ENCODE data around the gene CARD11.
"Not testable (repeated sequence)": the region's sequence is repeated elsewhere in the genome, so short reads cannot be mapped to it uniquely, and the experiment has no call there.

CARD11 gene

DNA sequence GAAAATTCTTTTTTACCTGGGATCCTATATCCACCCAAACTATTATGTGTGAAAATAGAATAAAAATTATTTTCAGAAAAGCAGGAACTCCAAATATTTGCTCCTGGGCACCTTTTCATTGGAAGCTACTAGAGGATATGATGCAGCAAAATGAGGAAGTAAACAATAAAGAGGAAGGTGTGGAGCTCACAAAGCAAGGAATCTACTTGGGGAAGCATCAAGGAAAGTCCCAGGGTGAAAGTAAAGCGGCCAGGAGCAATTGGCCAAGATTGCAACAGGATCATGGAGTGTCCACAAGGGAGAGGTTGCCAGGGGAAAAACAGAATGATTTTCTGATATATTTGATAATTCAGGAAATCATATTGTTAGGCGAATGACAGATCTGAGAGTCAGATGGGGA, 80.8 kb downstream of the CARD11 start:
- no peak for DNase-seq (ENCODE audit: low spot score)

DNA sequence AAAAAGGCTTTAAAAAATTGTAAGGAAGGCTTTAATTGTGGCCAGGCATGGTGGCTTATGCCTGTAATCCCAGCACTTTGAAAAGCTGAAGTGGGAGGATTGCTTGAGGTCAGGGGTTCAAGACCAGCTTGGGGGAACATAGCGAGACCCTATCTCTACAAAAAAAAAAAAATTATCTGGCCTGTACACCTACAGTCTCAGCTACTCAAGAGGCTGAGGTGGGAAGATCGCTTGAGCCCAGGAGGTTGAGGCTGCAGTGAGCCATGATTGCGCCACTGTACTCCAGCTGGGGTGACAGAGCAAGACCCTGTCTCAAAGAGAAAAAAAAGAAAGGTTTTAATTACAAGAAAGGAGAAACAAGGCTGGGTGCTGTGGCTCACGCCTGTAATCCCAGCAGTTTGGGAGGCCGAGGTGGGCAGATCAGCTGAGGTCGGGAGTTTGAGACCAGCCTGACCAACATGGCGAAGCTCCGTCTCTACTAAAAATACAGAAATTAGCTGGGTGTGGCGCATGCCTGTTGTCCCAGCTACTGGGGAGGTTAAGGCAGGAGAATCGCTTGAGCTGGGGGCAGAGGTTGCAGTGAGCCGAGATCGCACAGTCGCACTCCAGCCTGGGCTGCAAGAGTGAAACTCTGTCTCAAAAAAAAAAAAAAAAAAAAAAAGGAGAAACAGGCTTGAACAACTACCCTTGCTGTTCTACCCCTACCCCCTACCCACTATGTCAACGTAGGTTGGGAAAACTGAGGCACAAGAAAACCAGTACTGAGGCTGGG, 83.7 kb downstream of the CARD11 start:
- no peak for DNase-seq (ENCODE audit: low spot score)

DNA sequence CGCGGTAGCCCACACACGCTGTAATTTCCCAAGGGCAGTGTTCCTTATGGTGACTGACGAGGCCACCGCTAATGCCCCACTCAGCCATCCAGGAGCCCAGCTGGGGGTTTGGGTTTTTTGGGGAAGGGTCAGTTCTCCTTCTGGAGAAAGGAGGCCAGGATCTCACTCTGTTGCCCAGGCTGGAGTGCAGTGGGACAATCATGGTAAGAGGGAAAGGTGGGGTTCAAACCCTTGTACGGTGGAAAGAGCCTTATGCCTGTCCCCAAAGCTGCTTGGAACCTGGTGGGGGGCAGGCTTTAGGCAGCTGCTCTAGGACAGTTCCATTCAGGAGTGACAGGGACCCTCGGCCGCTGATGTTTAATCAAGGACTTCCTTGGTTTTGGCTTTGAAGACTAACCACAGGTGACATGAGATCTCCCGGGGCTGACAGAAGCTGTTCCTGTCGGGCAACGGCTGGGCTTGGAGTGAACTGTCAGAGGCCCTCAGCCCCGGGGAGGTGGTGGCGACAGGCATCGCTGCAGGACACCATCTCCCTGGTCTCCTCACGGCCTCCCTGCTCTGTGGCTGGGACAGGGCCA, 84.5 kb downstream of the CARD11 start:
- DNase-seq (ENCODE audit: low spot score): no peak

DNA sequence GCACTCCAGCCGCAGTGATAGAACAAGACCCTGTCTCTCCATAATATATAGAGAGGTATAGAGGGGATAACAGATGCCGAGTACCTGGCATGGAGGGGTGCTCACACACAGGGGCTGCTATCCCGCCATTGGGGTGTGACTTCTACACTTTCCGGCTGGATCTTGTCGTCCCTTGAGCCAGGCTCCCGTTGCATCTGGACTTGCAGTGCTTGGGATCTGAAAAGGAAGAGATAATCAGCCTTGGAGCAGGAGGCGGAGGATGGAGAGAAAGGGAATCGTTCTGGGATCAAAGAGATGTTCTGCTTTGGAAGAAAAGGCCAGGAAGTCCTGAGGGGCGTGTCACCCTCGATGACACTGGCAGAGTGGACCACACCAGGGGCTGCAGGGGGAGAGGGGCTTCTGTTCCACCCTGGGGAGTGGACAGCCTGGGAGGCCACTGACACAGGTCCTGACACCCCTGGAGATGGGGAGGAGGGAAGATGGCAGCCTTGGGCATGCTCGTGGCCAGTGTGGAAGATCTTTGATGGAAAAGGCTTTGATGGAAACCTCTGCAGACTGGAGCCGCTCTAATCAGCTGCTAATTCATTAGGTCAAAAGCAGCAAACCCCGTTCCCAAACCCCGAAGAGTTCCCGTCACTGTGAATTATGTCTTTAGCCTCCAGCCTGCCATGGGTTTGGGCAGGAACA, 85.1 kb downstream of the CARD11 start:
- no peak for DNase-seq (ENCODE audit: low spot score)

DNA sequence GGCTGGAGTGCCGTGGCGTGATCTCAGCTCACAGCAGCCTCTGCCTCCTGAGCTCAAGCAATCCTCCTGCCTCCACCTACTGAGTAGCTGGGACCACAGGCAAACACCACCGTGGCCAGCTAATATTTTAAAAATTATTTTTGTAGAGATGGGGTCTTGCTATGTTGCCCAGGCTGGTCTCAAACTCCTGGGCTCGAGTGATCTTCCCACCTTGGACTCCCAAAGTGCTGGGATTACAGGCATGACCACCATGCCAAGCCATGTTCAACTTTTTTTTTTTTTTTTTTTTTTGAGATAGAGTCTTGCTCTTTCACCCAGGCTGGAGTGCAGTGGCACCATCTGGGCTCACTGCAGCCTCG, 86.3 kb downstream of the CARD11 start:
- not testable (repeated sequence) for DNase-seq (ENCODE audit: low spot score)

DNA sequence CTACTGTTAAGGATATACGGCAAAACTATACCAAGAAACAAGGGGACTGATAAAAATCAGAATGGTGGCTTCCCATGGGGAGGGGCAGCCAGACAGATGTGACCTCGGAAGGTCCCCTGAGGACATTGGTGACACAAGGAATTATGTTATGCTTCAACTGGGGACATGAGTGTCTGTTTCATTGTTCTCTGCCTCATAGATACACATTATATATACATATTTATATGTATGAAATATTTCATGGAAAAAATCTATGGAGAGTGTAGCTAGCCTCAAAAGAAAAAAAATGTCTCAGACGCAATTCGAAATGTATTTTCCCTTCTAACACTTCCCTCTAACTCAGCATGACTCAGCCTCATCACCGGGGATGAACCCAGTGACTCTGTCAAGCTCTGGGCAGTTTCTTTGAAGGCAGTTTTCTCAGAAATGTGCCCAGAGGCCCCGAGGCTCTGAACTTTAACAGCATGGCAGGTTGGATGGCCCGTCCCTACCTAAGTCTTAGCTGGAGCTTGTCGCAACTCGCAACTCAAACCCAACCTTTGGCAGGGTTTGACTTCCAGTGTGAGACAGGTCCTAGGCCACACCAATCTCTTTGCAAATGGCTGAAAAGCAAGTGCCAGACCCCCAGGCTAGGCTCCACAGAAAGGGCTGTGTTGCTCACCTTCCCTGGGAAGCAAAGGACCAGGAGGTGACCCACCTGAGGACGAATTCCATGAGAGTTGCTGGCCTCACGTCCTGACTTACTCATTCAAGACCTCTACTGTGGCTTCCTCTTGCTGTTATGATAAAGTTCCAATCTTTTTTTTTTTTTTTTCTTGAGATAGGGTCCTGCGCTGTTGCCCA, 86.9 kb downstream of the CARD11 start:
- DNase-seq (ENCODE audit: low spot score): no peak

DNA sequence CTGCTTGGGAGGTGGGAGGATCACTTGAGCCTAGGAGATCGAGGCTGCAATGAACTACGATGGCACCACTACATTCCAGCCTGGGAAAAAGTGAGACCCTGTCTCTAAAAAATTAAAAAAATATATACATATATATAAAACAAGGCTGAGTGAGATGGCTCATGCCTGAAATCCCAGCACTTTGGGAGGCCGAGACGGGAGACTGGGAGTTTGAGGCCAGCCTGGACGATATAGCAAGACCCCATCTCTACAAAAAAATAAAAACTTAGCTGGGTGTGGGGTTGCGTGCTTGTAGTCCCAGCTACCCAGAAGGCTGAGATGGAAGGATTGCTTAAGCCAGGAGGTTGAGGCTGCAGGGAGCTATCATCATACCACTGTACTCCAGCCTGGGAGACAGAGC, 87.6 kb downstream of the CARD11 start:
- no peak for DNase-seq (ENCODE audit: low spot score)

DNA sequence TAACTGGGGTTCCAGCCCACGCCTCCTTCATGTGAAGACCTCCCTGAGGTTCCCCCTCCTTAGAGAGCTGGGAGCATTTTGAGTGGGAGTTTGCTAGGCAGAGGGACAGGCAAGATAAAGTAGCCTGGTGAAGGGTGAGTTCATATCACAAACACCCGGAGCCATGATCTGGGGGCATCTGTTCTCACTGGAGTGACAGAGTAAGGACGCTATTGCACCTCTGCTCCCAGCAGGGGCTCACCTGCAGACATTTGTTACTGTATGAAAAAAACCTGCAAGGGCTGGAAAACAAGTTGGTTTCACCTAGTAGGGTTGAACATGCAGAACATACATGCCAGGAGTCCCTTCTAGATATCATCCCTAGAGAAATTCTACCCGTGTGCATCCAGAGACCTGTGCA, 88.4 kb downstream of the CARD11 start:
- no peak for DNase-seq (ENCODE audit: low spot score)

DNA sequence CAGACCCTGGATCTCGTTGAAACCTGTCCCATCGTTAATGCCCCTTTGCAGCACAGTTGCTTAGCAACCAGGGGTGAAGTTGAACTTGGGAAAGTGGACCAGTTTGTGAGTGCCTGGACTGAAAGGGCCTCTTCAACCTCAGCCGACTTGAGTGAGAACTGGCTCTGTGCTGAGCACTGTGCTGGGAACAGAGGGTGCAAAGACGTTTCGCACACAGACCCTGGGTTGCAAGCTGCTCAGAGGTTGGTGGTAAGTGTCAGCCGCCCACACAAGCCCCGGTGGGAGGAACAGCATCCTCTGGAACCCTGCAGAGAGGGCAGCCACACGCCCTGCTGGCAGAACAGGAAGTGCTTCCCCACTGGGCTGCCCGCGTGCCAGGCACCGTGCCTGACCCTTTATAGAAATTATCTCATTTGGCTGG, 89.2 kb downstream of the CARD11 start:
- DNase-seq (ENCODE audit: low spot score): no peak

DNA sequence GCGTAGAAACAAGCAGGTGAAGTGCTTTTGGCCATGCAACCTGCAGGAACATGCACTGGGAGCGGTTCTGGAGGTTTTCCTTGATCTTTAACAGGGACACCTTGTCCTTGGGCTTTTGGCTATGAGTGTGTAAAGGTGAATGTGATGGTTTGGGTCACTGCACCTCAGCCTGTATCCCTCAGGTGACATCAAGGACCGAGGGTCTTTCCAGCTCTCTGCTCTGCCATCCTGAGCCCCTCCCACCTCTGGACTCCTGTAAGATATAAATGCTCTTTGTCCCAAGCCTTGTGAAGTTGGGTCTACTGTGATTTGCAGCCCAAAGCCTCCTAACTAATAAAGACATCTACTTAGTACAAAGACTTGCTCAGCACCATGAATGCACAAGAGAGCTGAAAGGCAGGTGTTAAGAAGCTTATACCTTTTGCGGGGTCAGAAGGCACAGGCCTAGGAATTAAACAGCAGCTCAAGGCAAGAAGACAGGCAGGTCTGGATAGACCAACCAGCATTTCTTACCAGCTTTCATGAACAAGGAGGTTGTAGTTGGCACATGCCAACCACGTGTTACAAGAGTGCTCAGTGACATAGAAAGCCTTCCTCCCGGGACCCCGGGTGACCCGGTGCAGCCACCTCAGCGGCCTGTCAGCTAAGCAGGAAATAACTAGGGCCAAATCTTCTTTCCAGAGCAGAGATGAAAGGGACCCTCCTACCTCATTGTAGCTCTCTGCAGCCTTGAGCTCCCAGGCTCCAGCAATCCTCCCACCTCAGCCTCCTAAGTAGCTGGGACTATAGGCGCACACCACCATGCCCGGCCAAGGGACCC, 89.9 kb downstream of the CARD11 start:
- no peak for DNase-seq (ENCODE audit: low spot score)

DNA sequence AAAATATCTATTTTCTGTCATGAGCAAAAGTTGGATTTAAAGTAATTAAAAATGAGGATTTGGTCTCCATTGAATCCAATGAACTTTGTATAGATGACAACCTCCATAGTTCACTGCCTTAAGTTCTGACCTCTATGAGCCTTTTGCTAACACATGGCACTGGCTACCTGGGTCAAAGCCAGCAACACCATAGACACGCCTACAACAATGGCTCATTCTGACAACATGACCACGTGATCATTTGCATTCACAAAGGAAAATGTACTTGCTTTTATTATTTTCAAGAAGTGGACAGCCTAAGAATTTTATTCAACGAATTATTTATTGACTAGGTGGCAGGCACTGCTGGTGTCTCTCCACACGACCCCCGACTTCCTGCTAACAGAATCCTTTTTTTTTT, 90.6 kb downstream of the CARD11 start:
- DNase-seq (ENCODE audit: low spot score): no peak

DNA sequence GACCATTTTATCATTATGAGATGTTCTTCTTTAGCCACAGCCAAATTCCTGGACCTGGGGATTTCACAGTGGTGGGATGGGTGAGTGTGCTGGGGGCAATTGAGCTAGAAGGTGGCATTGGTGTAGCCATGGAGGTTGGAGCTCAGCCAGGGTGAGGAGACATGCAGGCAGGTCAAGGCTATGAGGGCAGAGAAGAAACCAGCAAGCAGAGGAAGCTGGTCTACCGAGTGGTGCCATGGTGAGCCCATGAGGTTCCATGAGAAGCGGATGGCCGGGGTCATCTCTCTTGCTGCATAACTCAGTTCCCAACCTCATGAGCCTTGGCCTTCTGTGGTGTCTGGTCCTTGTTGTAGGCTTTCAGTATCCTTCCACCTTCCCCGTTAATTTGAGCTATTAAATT, 91.4 kb downstream of the CARD11 start:
- no peak for DNase-seq (ENCODE audit: low spot score)

DNA sequence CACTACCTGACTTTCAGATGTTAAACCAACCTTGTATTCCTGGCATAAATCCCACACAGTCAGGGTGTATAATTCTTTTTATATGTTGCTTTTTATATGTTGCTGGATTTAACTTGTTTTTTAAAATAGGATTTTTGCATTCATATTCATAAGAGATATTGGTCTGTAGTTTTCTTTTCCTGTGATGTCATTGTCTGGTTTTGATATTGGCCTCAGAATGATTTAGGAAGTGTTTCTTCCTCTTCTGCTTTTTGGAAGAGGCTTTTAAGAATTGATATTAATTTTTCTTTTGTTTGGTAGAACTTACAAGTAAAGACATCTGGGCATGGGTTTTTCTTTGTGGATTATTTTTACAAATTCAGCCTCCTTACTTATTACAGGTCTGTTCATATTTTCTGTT, 93.1 kb downstream of the CARD11 start:
- no peak for DNase-seq (ENCODE audit: low spot score)

DNA sequence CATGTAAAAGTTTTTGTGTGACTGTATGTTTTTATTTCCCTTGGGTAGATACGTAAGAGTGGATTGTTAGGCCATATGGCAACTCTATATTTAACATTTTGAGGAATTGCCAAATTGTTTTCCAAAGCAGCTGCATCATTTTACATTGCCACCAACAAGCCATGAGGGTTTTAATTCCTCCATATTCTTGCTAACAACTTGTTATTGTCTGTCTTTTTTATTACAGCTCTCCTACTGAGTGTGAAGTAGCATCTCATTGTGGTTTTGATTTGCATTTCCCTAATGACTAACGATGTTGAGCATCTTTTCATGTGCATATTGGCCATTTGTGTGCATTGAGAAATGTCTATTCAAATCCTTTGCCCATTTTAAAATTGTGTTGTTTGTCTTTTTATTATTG, 94.9 kb downstream of the CARD11 start:
- DNase-seq (ENCODE audit: low spot score): no peak

DNA sequence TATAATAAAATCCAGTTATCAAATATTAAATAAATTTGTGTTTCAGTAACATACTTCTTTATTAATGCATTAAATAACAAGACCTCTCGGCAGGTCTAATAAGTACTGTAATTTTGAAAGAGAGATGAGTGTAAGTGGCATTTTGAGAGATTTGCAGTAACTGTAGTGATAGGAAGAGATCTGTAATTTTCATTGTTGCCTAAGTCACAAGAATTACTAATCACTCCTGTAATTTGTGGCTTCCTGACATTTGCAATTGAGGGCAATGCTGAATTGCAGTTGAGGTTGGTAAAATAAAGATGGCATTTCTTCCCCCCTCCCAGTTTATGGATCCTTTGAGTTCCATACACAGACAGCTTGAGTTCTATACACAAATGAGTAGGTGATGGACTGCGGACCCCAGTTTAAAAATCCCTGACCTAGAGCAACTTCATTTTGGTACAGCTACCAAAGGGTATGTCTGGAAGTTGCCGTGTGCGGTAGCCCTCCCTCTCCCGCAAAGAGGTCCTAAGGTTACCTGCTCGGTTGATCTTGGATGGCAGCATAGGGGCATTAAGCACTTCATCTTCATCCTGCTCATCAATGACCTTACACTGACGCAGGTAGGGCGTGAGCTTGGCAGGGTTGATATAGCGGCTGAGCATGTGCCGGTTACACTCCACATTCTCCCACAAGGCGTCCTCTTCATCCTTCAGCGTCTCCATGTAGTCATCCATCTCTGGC, 96.4 kb downstream of the CARD11 start:
- no peak for DNase-seq (ENCODE audit: low spot score)

DNA sequence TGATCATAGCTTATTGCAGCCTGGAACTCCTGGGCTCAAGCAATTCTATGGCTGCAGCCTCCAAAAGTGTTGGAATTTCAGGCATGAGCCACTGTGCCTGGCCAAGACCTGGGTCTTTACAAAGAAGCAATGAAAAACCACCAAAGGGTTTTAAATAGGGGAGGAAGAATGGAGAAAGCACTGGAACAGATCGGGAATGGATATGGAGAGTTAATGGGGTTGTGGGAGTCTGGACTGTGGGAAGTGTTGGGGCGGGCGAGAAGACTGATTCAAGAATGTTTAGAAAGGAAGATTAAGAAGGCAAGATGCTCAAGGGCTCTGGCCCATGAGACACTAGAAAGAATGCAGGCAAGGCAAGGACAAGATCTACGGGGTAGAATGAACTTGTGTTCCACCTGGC, 98.5 kb downstream of the CARD11 start:
- DNase-seq (ENCODE audit: low spot score): no peak

DNA sequence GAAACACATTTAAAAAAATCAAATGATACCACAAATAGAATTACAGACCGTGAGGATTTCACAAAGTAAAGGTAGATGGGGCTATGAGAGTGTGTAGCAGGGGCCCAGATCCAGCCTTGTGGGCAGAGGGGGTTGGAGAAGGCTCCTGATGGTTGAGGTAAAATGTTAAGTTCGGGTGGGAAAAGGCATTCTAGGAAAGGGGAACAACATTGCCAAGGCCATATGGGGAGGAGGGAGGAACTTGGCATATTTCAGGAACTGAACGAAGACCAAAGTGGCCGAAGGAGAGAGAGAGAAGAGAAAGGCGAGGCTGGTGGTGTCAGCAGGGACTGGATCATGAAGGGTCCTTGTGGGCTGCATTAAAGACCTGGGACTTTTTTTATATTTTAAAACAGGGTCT, 98.9 kb downstream of the CARD11 start:
- no peak for DNase-seq (ENCODE audit: low spot score)

DNA sequence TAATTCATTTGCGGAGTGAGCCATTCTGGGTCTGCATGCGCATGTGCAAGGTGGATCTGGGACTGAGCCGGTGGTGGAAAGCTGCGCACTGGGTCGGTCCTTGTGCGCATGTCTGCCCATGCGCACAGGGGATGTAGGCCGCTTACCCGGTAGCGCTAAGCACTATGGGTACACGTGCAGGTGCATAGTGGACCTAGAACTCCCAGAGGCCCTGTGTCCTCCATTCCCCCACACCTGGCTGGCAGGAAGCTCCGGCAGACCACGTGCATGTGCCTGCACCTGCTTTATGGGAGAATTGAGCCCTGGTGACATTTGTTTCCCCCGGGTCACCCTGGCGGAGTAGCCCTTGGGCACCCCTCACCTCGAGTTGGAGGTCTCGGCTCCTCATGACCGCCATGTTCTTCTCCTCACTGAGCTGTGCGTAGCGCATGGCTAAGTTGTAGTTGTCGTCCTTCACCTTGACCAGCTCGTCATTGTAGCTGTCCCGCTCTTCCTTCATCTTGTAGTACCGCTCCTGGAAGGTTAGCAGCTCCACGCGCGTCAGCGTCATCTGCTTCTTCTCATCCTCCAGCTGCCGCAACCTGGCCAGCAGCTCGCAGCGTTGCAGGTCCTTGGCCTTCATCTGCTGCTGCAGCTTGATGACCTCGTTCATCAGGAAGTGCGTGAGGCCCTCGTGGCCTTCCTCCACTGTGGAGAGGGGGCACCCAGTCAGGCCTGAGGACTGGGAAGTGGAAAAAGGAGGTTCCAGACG, 99.6 kb downstream of the CARD11 start:
- DNase-seq (ENCODE audit: low spot score): peak; percentile 32

DNA sequence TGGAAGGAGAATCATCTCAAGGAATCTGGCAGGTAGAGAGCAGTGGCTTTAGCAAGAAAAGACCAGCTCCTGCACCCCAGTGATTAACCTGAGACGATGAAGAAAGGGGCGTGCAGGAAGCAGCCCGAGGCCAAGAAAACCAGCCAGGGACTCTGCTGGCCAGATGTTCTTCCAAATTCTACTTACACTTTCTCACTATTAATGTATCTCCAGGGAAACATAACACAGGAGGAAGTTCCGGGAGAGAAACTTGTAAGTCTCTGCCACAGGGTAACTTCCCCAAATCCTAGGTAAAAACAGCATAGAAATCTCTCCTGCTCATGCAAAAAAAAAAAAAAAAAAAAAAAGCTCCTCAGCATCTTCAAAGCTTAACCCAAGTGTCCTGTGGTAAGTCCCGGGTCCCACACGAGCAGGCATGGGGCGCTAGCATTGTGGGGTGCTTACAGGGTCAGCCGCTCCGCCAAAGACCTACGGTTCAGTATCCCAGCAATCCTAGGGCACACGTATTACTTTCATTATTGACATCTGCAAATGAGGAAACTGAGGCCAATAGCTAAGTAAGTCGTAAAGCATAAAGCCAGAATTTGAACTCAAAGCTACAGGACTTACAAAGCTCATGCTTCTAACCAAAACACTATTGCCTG, 102.3 kb downstream of the CARD11 start:
- no peak for DNase-seq (ENCODE audit: low spot score)

DNA sequence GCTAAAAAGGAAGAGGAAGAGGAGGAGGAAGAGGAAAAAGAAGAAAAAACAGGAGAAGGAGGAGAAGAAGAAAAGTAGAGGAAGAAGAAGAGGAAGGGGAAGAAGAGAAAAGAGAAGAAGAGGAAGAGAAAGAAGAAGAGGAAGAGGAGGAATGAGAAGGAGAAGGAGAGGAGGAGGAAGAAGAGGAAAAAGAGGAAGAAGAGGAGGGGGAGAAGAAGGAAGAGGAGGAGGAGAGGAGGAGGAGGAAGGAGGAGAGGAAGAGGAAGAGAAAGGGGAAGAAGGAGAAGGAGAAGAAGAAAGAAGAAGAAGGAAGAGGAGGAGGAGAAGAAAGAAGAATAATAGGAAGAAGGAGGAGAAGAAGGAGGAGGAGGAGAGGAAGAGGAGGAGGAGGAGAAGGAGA, 103.2 kb downstream of the CARD11 start:
- DNase-seq (ENCODE audit: low spot score): no peak
